Kidney (tissue), 14 donors: ENCODE data around the gene FAM181A. TPM values are rescaled to one million over a fixed set of nuclear protein-coding genes. Genes with fewer than 3 reads are reported as not detected.
A peak's percentile ranks its signal among the peaks of the same experiment; 100 is the strongest.

Experiments
- DNase-seq, 5 donors: peaks; one replicate each; pipeline ENCODE4 v3.0.0-alpha.2; 2013 to 2020
- FAIRE-seq: peaks from 2 replicates; lab custom pipeline; 2012; peaks lifted over from hg19 to GRCh38; lab: Jason Lieb, UNC
- H3K27ac ChIP-seq, 2 donors: one replicate each; pipeline ENCODE4 v1.7.0; 2013; ENCODE audit warnings: low read depth in 2 of 2, low read length in 2 of 2, inconsistent platforms in 1 of 2
- H3K27me3 ChIP-seq: one replicate; pipeline ENCODE4 v1.7.1; 2013; ENCODE audit warnings: low read length, inconsistent platforms; ENCODE audit not compliant: control insufficient read depth, insufficient read depth
- H3K36me3 ChIP-seq, 3 donors: one replicate each; pipeline versions ENCODE4 v1.7.0 to v1.7.1; 2013; ENCODE audit warnings: low read length in 3 of 3, control low read depth in 1 of 3, inconsistent platforms in 1 of 3; ENCODE audit not compliant: insufficient read depth in 3 of 3, control insufficient read depth in 2 of 3
- H3K4me1 ChIP-seq, 3 donors: one replicate each; pipeline versions ENCODE4 v1.7.0 to v1.7.1; 2013; ENCODE audit warnings: low read length in 3 of 3, inconsistent platforms in 1 of 3, low read depth in 1 of 3; ENCODE audit not compliant: control insufficient read depth in 2 of 3, insufficient read depth in 2 of 3
- H3K4me3 ChIP-seq, 3 donors: one replicate each; pipeline versions ENCODE4 v1.7.0 to v1.8.1; 2013; ENCODE audit warnings: low read length in 3 of 3, control low read depth in 1 of 3, inconsistent platforms in 1 of 3
- H3K9ac ChIP-seq, 3 donors: one replicate each; pipeline versions ENCODE4 v1.7.0 to v1.7.1; 2013; ENCODE audit warnings: low read length in 3 of 3, control low read depth in 1 of 3, inconsistent platforms in 1 of 3
- H3K9me3 ChIP-seq, 3 donors: one replicate each; pipeline versions ENCODE4 v1.7.0 to v1.7.1; 2013; ENCODE audit warnings: low read length in 3 of 3, control low read depth in 1 of 3, inconsistent platforms in 1 of 3; ENCODE audit not compliant: control insufficient read depth in 2 of 3, insufficient read depth in 1 of 3
- CTCF ChIP-seq: IDR thresholded peaks from 3 replicates; pipeline ENCODE4 v1.5.1; 2012; ENCODE audit warnings: mild to moderate bottlenecking, moderate library complexity, borderline replicate concordance; ENCODE audit not compliant: insufficient read depth; ENCODE audit errors: extremely low read depth
- intact Hi-C: fragments of 100-400 bp; cut with DNase I; formaldehyde crosslinking; loops from one replicate; pipeline ENCODE4 v1.11.1; 2022
- polyA plus RNA-seq: library from polyadenylated mRNA; stranded (reverse); fragments of 350-450 nt; fragmentation: Illumina TruSeq; extraction: RNeasy Lipid Tissue Mini Kit (QIAGEN cat#74804); gene quantifications from one replicate; pipeline ENCODE4 v1.2.3, GENCODE V29; 2014; ENCODE audit warnings: low read depth, low replicate concordance; ENCODE audit not compliant: insufficient read depth
- total RNA-seq: library from RNA; stranded (reverse); fragmentation: NEBNext Ultra II Directional; extraction: Animal tissue kit (Norgen Biotek cat#: 25700); gene quantifications from one replicate; pipeline ENCODE4 v1.2.1, GENCODE V29; 2021
- donor health status: control.
- donor health status: control.
- donor health status: control.
- donor health status: control.
- donor health status: control.
- donor health status: DM: yes; HTN: yes; CAD: no.
- donor health status: Normal renal cell carcinoma (clear cell type).

Gene FAM181A
- total and polyA plus RNA-seq, 2 donors from 2014 or later = not detected

- no peak overlapping the region for H3K27ac ChIP-seq
- no peak overlapping the region for H3K9ac ChIP-seq
- H3K27me3 ChIP-seq = no peaks in the 10 kb centered on the region
- no peak for TF ChIP-seq CTCF
- H3K4me1 ChIP-seq = no peaks in the 10 kb centered on the region
- intact Hi-C loops = no loop called here
- FAIRE-seq (no peak), DNase-seq (peak in 1 of 5 donors; percentile 35)
- H3K4me3 ChIP-seq = no peak overlapping the region
- no peaks in the 10 kb centered on the region for H3K36me3 ChIP-seq
- no peaks in the 10 kb centered on the region for H3K9me3 ChIP-seq
These were observed 32.0 kb upstream of the FAM181A start for GRCh38 chr14:93895023-93895604.

GRCh38 chr14:93897476-93897845 lies 29.7 kb upstream of the FAM181A start:
- intact Hi-C loops = no loop called here
- H3K27me3 ChIP-seq = no peaks in the 10 kb centered on the region
- H3K9ac ChIP-seq = no peak overlapping the region
- no peak for DNase-seq
- no peak for FAIRE-seq
- no peak overlapping the region for H3K27ac ChIP-seq
- TF ChIP-seq CTCF = no peak
- H3K36me3 ChIP-seq = no peaks in the 10 kb centered on the region
- H3K9me3 ChIP-seq = no peaks in the 10 kb centered on the region
- no peak overlapping the region for H3K4me3 ChIP-seq
- peaks cover 0 to 3% (median 0%) of the 10 kb centered on the region in 3 donors for H3K4me1 ChIP-seq

GRCh38 chr14:93898081-93898611 lies 29.0 kb upstream of the FAM181A start:
- no peak overlapping the region for H3K27ac ChIP-seq
- H3K9ac ChIP-seq = no peak overlapping the region
- TF ChIP-seq CTCF = no peak
- intact Hi-C loops = no loop called here
- no peaks in the 10 kb centered on the region for H3K9me3 ChIP-seq
- DNase-seq (peak in 1 of 5 donors; percentile 66), FAIRE-seq (no peak)
- H3K4me3 ChIP-seq = no peak overlapping the region
- peaks cover 0 to 3% (median 0%) of the 10 kb centered on the region in 3 donors for H3K4me1 ChIP-seq
- no peaks in the 10 kb centered on the region for H3K27me3 ChIP-seq
- no peaks in the 10 kb centered on the region for H3K36me3 ChIP-seq
